HepG2 (cell line): ENCODE measurements around the gene UBE2C. TPM values are rescaled to one million over a fixed set of nuclear protein-coding genes. Genes with fewer than 3 reads are reported as not detected.

Experiments
- ADNP ChIP-seq: sonication (generic); formaldehyde crosslinking; IDR thresholded peaks from 2 replicates; pipeline ENCODE4 v1.4.0; 2020; ENCODE audit warnings: missing genetic modification reagents
- CEBPB ChIP-seq: IDR thresholded peaks from 2 replicates; pipeline ENCODE4 v1.6.1; 2011; ENCODE audit warnings: low read depth, low read length, improper control_type of control experiment, borderline replicate concordance
- FOSL1 ChIP-seq: sonication (generic); formaldehyde crosslinking; IDR thresholded peaks from 2 replicates; pipeline ENCODE4 v1.9.0; 2021; ENCODE audit warnings: missing genetic modification reagents, borderline replicate concordance
- FOXK2 ChIP-seq: fragments of 450-650 bp; IDR thresholded peaks from 2 replicates; pipeline ENCODE4 v1.6.1; 2016
- FOXP4 ChIP-seq: sonication (generic); formaldehyde crosslinking; IDR thresholded peaks from 2 replicates; pipeline ENCODE4 v1.4.0; 2020; ENCODE audit warnings: missing genetic modification reagents
- HNF1B ChIP-seq: sonication (generic); formaldehyde crosslinking; IDR thresholded peaks from 2 replicates; pipeline ENCODE4 v1.5.1; 2020; ENCODE audit warnings: mild to moderate bottlenecking, moderate library complexity, missing genetic modification reagents
- KDM3A ChIP-seq: IDR thresholded peaks from 2 replicates; pipeline ENCODE4 v1.6.1; 2018; ENCODE audit warnings: low read depth, missing compliant biosample characterization
- KLF16 ChIP-seq, 2 experiments: sonication (generic) in 1 of 2; formaldehyde crosslinking in 1 of 2; IDR thresholded peaks; 2 replicates each; pipeline versions ENCODE4 v1.6.1 to v1.8.0; 2016 to 2023; ENCODE audit warnings: missing genetic modification reagents in 2 of 2, missing compliant biosample characterization in 1 of 2
- KMT2A ChIP-seq: sonication (generic); formaldehyde crosslinking; IDR thresholded peaks from 2 replicates; pipeline ENCODE4 v1.4.0; 2020; ENCODE audit warnings: missing genetic modification reagents
- PRDM10 ChIP-seq: sonication (generic); formaldehyde crosslinking; IDR thresholded peaks from 2 replicates; pipeline ENCODE4 v1.4.0; 2020; ENCODE audit warnings: low read depth, missing genetic modification reagents
- PRMT3 ChIP-seq: sonication (generic); formaldehyde crosslinking; IDR thresholded peaks from 2 replicates; pipeline ENCODE4 v1.8.1; 2022; ENCODE audit warnings: low read depth, mild to moderate bottlenecking, moderate library complexity, missing genetic modification reagents, borderline replicate concordance
- RARA ChIP-seq: IDR thresholded peaks from 2 replicates; pipeline ENCODE4 v1.6.1; 2016; ENCODE audit warnings: missing genetic modification reagents, missing compliant biosample characterization
- SAFB2 ChIP-seq: sonication (generic); formaldehyde crosslinking; IDR thresholded peaks from 2 replicates; pipeline ENCODE4 v1.5.1; 2020; ENCODE audit warnings: missing genetic modification reagents, low read depth, mild to moderate bottlenecking, borderline replicate concordance
- SOX5 ChIP-seq: IDR thresholded peaks from 2 replicates; pipeline ENCODE4 v1.6.1; 2016; ENCODE audit warnings: borderline replicate concordance
- ZNF44 ChIP-seq: sonication (generic); formaldehyde crosslinking; IDR thresholded peaks from 2 replicates; pipeline ENCODE4 v1.5.1; 2020; ENCODE audit warnings: mild to moderate bottlenecking, missing genetic modification reagents
- ZNF687 ChIP-seq: sonication (generic); formaldehyde crosslinking; IDR thresholded peaks from 2 replicates; pipeline ENCODE4 v1.5.1; 2020; ENCODE audit warnings: mild to moderate bottlenecking, missing genetic modification reagents, moderate library complexity
- ZNF768 ChIP-seq: sonication (generic); formaldehyde crosslinking; IDR thresholded peaks from 2 replicates; pipeline ENCODE4 v1.4.0; 2020; ENCODE audit warnings: missing genetic modification reagents
- polyA plus RNA-seq, 8 experiments: library from polyadenylated mRNA; depleted of rRNA in 3 of 8; stranded (reverse) in 7 of 8; unstranded in 1 of 8; fragments of >200 nt; fragmentation: Illumina TruSeq in 4 of 8; extraction: Trizol in 4 of 8; gene quantifications; 2 replicates each; pipeline versions ENCODE4 v1.2.1 to v1.2.3, GENCODE V29; 2011 to 2016; ENCODE audit warnings: low read depth in 4 of 8, missing spikeins in 1 of 8, mixed read lengths in 1 of 8; ENCODE audit not compliant: insufficient read depth in 1 of 8
- total RNA-seq, 5 experiments: library from RNA; depleted of rRNA; stranded (reverse); fragments of >200 nt; fragmentation: Illumina TruSeq; extraction: Trizol; gene quantifications; 2 replicates each; pipeline ENCODE4 v1.2.3, GENCODE V29; 2016; ENCODE audit warnings: low read depth in 1 of 5

UBE2C gene
- total and polyA plus RNA-seq, 2 of the 13 experiments (the other 11 are each of a cell fraction or from before 2014, with no cell fraction given), result 100 to 123 TPM

GRCh38 chr20:45863543-45864470, 51.4 kb downstream of the UBE2C start (continued):
- TF ChIP-seq ZNF687 (CRISPR knock-in tag) (no peak), KLF16 (CRISPR knock-in tag; IDR thresholded peaks at IDR 0.05) (peak in 1 of 2 experiments; percentile 69; a peak in 1 of 4 replicates), PRMT3 (CRISPR knock-in tag) (no peak), SOX5 (CRISPR knock-in tag) (peak; percentile 99), SAFB2 (CRISPR knock-in tag) (no peak), RARA (CRISPR knock-in tag) (peak; percentile 61), FOXK2 (peak; percentile 85), FOSL1 (CRISPR knock-in tag) (no peak), ZNF768 (CRISPR knock-in tag) (no peak), ZNF44 (CRISPR knock-in tag) (no peak; the same call in 1 of the 2 replicates), PRDM10 (CRISPR knock-in tag) (0 out of 2 replicates have a peak, but pooled peaks have one; percentile 29), KMT2A (CRISPR knock-in tag) (peak; percentile 74), FOXP4 (CRISPR knock-in tag) (peak; percentile 94), CEBPB (peak; percentile 80), KDM3A (CRISPR knock-in tag) (peak; percentile 44; the same call in 1 of the 2 replicates), HNF1B (CRISPR knock-in tag) (peak; percentile 63; the same call in 1 of the 2 replicates), ADNP (CRISPR knock-in tag) (peak; percentile 78)
